NCI-H1417 treated with DMSO at 0.1 percent for 48 hours (cell line): ENCODE results near the gene CYP2C19.
"Not testable (repeated sequence)": the region's sequence is repeated elsewhere in the genome, so short reads cannot be mapped to it uniquely, and the experiment has no call there.

ENCODE experiments used
- DNase-seq: peaks from one replicate; lab custom pipeline; 2025; lab: John Stamatoyannopoulos, UW

Gene CYP2C19

GRCh38 chr10:94762393-94762792 lies at the start of gene CYP2C19:
Gene CYP2C19, plus strand, starts transcription at chr10:94762681. Its CDS starts 25 bp downstream, at chr10:94762706.
- no peak for DNase-seq

DNA sequence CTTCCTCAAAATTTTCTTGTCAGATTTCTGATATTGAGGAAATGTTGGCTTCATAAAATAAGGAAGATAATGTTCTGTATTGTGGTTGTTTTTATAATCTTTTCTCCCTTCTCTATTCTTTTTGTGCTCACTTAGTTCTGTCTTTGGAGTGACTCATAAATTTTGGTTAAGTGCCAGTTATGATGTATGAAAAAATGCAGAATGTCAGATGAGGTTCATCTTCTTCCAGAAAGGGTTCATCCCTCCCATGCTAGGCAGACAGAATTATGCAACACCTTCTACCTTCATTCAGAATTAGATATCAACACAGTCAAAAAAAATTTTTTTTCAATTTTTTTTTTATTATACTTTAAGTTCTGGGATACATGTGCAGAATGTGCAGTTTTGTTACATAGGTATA lies 36.6 kb upstream of the CYP2C19 start:
- no peak for DNase-seq

DNA sequence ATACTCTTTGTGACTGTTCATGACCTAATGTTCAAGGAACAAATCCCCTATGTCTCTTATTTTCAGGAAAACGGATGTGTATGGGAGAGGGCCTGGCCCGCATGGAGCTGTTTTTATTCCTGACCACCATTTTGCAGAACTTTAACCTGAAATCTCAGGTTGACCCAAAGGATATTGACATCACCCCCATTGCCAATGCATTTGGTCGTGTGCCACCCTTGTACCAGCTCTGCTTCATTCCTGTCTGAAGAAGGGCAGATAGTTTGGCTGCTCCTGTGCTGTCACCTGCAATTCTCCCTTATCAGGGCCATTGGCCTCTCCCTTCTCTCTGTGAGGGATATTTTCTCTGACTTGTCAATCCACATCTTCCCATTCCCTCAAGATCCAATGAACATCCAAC lies 27.3 kb upstream of the CYP2C19 start:
- no peak for DNase-seq

DNA sequence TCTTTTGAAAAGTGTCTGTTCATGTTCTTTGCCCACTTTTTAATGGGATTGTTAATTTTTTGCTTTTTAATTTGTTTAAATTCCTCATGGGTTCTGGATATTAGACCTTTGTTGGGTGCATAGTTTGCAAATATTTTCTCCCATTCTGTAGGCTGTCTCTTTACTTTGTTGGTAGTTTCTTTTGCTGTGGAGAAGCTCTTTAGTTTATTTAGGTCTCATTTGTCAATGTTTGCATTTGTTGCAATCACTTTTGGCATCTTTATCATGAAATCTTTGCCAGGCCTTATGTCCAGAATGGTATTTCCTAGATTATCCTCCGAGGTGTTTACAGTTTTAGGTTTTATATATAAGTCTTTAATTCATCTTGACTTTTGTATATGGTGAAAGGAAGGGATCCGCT lies 23.9 kb upstream of the CYP2C19 start:
- no peak for DNase-seq

- no peak for DNase-seq
Measured at GRCh38 chr10:94747137-94747536, 15.3 kb upstream of the CYP2C19 start.

- no peak for DNase-seq
Measured at GRCh38 chr10:94747838-94748237, 14.6 kb upstream of the CYP2C19 start.

GRCh38 chr10:94757916-94758315 lies 4.6 kb upstream of the CYP2C19 start:
- no peak for DNase-seq

DNA sequence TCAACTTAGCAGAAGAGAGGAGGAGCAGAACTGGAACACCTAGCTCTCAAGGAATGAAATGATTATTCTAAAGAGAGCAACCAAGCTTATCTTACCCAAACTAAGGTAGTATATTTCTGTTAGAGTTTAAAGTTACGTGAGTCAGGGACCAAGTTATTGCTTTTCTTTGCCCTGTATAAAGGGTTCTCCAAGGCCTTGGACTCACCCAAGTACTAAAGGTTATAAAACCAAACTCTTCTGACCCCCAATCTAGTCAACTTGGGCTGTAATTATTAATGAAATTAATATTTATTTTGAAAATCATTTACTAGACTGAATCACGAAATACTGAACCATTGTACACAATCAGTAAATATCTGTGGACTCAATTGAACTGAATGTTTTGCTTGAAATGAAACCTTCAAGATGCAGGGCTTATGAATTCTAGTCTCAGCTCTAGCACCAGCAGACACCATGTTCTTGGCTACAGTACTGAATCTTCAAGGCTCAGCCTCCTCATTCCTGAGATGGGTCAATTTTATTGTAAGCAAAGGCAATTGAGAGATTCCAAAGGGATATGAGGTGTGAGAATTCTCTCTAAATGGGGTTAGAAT lies 1.8 kb upstream of the CYP2C19 start:
- no peak for DNase-seq

GRCh38 chr10:94775425-94775824 lies 12.9 kb downstream of the CYP2C19 start:
- DNase-seq: not testable (repeated sequence)

DNA sequence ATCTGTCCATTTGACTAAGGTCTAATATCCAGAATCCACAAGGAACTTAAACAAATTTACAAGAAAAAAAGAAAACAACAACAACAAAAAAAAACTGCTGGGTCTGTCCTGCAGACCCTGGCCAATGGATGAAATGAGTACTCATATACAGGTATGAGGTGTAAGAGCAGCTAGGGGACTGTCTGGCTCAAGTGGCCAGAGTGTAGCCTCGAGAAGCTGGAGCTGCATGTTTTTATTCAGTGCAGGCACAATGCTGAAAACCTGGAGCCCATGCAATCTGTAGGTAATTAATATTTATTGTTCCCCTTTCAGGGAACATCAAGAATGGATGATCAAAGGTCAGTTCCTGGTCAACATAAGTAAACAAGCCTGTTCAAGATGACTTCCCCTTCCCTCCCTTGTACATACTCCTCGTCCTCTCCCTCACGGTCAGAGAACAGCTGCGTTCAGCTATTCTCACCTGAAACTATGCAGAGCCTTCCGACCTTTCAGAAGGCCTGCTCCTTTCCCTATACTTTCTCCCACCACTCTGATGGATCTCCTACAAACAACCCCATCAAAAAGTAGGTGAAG lies 15.5 kb downstream of the CYP2C19 start:
- DNase-seq: no peak

- no peak for DNase-seq
Measured at GRCh38 chr10:94780844-94781243, 18.4 kb downstream of the CYP2C19 start.

DNA sequence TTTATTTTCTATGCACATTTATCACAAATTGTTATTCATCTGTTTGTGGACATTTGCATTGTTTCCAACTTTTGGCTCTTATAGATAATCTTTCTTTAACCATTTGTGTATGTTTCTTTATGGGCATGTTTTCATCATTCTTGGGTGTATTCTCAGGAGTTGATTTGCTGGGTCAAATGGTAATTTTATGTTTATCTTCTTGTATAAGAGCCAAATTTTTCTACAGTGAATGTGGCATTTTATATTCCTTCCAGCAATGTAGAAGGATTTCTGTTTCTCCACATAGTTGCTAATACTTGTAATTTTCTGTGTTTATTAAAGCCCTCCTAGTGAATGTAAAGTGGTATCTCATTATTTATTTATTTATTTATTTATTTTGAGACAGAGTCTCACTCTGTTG lies 21.8 kb downstream of the CYP2C19 start:
- DNase-seq: no peak

GRCh38 chr10:94785211-94785610 lies 22.7 kb downstream of the CYP2C19 start:
- no peak for DNase-seq

- not testable (repeated sequence) for DNase-seq
Measured at GRCh38 chr10:94800551-94800950, 38.1 kb downstream of the CYP2C19 start.

DNA sequence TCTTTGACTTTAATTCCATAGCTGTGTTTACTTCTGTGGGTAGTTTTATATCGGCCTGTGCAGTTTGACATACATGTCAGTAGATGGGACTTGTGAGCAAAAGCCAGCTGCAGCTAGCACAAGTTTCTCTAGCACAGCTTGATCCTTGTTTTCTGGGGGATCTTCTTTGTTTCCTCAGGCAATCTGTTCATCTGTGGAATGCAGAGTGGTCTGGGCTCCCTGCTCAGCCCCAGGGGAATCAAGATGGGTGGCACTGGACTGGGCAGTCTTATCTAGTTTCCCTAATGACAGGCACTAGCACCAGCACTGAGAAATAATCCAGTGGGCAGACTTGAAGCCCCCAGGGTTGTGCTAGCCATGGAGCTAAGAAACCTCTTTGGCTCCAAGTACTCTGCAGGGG lies 40.8 kb downstream of the CYP2C19 start:
- DNase-seq: no peak

DNA sequence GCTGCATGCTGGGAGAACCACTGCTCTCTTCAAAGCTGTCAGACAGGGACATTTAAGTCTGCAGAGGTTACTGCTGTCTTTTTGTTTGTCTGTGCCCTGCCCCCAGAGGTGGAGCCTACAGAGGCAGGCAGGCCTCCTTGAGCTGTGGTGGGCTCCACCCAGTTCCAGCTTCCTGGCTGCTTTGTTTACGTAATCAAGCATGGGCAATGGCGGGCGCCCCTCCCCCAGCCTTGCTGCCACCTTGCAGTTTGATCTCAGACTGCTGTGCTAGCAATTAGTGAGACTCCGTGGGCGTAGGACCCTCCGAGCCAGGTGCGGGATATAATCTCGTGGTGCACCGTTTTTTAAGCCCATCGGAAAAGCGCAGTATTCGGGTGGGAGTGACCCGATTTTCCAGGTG lies 67.5 kb downstream of the CYP2C19 start:
- not testable (repeated sequence) for DNase-seq

DNA sequence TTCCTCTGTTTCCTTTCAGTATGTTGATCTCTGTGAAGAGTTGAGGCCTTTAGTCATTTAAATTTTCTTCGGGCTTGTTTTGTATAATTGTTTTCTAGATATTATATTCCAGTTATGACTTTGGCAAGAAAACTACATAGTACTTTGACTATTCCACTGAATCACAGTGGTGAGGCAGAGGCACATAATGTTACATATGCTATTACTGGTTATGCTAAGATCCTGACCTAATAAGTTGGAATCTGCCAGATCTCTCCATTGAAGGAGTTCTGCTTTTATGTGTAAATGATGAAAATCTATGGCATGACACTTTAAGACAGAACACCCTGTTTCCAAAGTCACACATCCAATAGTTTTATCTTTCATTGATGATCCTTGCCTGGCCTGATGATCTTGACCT lies 83.7 kb downstream of the CYP2C19 start:
- DNase-seq: no peak

DNA sequence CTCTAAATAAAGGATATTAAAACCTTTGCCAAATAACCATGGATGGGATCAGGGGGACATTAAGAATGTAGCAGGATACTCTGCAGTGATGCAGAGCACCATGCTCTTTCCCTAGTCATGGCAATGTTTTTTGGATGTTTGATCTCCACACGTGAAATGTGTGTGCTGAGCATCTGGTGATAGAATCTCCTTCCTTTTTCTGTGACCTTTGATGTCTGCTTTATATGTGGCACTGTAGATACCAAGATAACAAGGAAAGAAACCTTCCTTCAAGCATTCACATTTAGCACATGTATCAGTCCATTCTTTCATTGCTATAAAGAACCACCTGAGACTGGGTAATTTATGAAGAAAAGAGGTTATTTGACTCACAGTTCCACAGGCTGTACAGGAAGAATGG lies 88.3 kb downstream of the CYP2C19 start:
- no peak for DNase-seq

- no peak for DNase-seq
Measured at GRCh38 chr10:94851263-94851662, 88.8 kb downstream of the CYP2C19 start.

DNA sequence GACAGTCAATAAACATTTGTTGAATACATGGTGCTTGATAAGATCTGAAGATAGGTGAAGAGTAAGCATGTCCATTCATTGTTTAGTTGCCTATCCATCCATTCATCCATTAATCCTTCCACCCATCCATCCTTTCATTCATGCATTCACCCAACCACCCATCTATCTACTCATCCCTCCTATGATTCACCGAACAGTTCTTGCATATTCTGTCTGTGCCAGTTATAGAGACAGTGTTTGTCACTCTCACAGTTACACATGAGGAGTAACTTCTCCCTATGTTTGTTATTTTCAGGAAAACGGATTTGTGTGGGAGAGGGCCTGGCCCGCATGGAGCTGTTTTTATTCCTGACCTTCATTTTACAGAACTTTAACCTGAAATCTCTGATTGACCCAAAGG lies 90.0 kb downstream of the CYP2C19 start:
- DNase-seq: no peak

- DNase-seq: no peak
Measured at GRCh38 chr10:94853065-94853464, 90.6 kb downstream of the CYP2C19 start.

DNA sequence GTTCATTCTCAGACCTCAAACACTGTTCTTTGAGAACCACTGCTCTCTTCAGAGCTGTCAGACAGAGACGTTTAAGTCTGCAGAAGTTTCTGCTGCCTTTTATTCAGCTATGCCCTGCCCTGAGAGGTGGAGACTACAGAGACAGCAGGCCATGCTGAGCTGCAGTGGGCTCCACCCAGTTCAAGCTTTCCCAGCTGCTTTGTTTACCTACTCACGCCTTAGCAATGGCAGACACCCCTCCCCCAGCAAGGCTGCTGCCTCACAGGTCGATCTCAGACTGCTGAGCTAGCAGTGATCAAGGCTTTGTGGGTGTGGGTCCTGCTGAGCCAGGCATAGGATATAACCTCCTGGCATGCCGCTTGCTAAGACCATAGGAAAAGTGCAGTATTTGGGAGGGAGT lies 95.5 kb downstream of the CYP2C19 start:
- DNase-seq: no peak

- DNase-seq: no peak
Measured at GRCh38 chr10:94859086-94859485, 96.6 kb downstream of the CYP2C19 start.

GRCh38 chr10:94878649-94879048 lies 116.2 kb downstream of the CYP2C19 start:
- DNase-seq: no peak
